ENCODE measurements around the gene MSLN. TPM values are rescaled to one million over a fixed set of nuclear protein-coding genes. Genes with fewer than 3 reads are reported as not detected.

MSLN gene
- polyA plus RNA-seq, 1 of the 3 experiments (the other 2 are of a cell fraction) = 0.02 TPM

GRCh38 chr16:766008-766819, 5.7 kb downstream of the MSLN start:
- Histone ChIP-seq H3K36me3 (replicated peaks in 1 of 2; ENCODE audit: control insufficient read depth in 1 of 2, insufficient read depth in 2 of 2, low read length in 1 of 2) (no peaks in the 10 kb centered on the region), H3K27me3 (ENCODE audit: insufficient read depth) (no peaks in the 10 kb centered on the region), H3K9me2 (no peaks in the 10 kb centered on the region), H2AFZ (ENCODE audit: low read depth) (no peak overlapping the region), H3F3A (replicated peaks; ENCODE audit: insufficient read depth) (no peaks in the 10 kb centered on the region), H3K9ac (no peak overlapping the region), H3K79me2 (ENCODE audit: insufficient read depth) (no peaks in the 10 kb centered on the region), H3K4me2 (no peak overlapping the region), H3K9me3 (no peaks in the 10 kb centered on the region), H3K4me1 (ENCODE audit: control insufficient read depth in 1 of 2, insufficient read depth in 2 of 2, low read depth in 1 of 2, low read length in 1 of 2) (no peaks in the 10 kb centered on the region), H4K20me1 (ENCODE audit: insufficient read depth) (no peaks in the 10 kb centered on the region), H3K4me3 (ENCODE audit: low read depth in 2 of 2, low read length in 1 of 2) (no peak overlapping the region), H3K27ac (ENCODE audit: low read depth in 2 of 2, low read length in 1 of 2) (no peak overlapping the region)
- ChIA-PET POLR2A (no interaction called here), CTCF (interaction anchor here (1.2 kb wide), 1 partner anchor 25 kb away, joined by 5 read pairs; the partner anchor contains the start of gene CIAO3)
- WGBS (ENCODE audit: low lambda C conversion rate) = 64% methylated on average over 15 of the region's 29 CpGs
- TF ChIP-seq EZH2phosphoT487 (IDR thresholded peaks at IDR 0.05; ENCODE audit: borderline replicate concordance, low read depth) (no peak), EP300 (IDR thresholded peaks at IDR 0.05; ENCODE audit: borderline replicate concordance in 1 of 2, low read depth in 1 of 2, low read length in 1 of 2) (no peak), JUND (IDR thresholded peaks at IDR 0.05) (no peak), TCF12 (IDR thresholded peaks at IDR 0.05) (no peak), FOXJ3 (CRISPR knock-in tag; IDR thresholded peaks at IDR 0.05) (no peak)
- TF ChIP-seq, protein P1, sequence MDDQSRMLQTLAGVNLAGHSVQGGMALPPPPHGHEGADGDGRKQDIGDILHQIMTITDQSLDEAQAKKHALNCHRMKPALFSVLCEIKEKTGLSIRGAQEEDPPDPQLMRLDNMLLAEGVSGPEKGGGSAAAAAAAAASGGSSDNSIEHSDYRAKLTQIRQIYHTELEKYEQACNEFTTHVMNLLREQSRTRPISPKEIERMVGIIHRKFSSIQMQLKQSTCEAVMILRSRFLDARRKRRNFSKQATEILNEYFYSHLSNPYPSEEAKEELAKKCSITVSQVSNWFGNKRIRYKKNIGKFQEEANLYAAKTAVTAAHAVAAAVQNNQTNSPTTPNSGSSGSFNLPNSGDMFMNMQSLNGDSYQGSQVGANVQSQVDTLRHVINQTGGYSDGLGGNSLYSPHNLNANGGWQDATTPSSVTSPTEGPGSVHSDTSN (IDR thresholded peaks at IDR 0.05) = no peak
- TF ChIP-seq, protein P2, sequence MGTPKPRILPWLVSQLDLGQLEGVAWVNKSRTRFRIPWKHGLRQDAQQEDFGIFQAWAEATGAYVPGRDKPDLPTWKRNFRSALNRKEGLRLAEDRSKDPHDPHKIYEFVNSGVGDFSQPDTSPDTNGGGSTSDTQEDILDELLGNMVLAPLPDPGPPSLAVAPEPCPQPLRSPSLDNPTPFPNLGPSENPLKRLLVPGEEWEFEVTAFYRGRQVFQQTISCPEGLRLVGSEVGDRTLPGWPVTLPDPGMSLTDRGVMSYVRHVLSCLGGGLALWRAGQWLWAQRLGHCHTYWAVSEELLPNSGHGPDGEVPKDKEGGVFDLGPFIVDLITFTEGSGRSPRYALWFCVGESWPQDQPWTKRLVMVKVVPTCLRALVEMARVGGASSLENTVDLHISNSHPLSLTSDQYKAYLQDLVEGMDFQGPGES (IDR thresholded peaks at IDR 0.05; ENCODE audit: low read depth, low read length) = no peak
- TF ChIP-seq, protein P3, sequence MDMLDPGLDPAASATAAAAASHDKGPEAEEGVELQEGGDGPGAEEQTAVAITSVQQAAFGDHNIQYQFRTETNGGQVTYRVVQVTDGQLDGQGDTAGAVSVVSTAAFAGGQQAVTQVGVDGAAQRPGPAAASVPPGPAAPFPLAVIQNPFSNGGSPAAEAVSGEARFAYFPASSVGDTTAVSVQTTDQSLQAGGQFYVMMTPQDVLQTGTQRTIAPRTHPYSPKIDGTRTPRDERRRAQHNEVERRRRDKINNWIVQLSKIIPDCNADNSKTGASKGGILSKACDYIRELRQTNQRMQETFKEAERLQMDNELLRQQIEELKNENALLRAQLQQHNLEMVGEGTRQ (IDR thresholded peaks at IDR 0.05; ENCODE audit: borderline replicate concordance, low read depth, low read length) = no peak
- TF ChIP-seq, protein P4, sequence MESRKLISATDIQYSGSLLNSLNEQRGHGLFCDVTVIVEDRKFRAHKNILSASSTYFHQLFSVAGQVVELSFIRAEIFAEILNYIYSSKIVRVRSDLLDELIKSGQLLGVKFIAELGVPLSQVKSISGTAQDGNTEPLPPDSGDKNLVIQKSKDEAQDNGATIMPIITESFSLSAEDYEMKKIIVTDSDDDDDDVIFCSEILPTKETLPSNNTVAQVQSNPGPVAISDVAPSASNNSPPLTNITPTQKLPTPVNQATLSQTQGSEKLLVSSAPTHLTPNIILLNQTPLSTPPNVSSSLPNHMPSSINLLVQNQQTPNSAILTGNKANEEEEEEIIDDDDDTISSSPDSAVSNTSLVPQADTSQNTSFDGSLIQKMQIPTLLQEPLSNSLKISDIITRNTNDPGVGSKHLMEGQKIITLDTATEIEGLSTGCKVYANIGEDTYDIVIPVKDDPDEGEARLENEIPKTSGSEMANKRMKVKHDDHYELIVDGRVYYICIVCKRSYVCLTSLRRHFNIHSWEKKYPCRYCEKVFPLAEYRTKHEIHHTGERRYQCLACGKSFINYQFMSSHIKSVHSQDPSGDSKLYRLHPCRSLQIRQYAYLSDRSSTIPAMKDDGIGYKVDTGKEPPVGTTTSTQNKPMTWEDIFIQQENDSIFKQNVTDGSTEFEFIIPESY (IDR thresholded peaks at IDR 0.05; ENCODE audit: borderline replicate concordance, low read depth) = no peak
- DNase-seq = no peak
